GM19455 (cell line): Measurements from ENCODE around the gene LYPD4.
"Not testable (repeated sequence)": the region's sequence is repeated elsewhere in the genome, so short reads cannot be mapped to it uniquely, and the experiment has no call there.

Source experiments
- ATAC-seq: cut with Tn5 transposase; IDR thresholded peaks from one replicate; pipeline ENCODE4 v1.9.1; 2021; ENCODE audit not compliant: unreplicated experiment

The LYPD4 gene

GRCh38 chr19:41802770-41803169 lies 41.7 kb downstream of the LYPD4 start:
- ATAC-seq = no peak

- ATAC-seq = no peak
These were observed 42.7 kb downstream of the LYPD4 start for GRCh38 chr19:41801792-41802211.

- ATAC-seq = no peak
These were observed 43.5 kb downstream of the LYPD4 start for GRCh38 chr19:41801031-41801430.

GRCh38 chr19:41799444-41800000 lies 45.0 kb downstream of the LYPD4 start:
- ATAC-seq = no peak

GRCh38 chr19:41796901-41797300 lies 47.6 kb downstream of the LYPD4 start:
- no peak for ATAC-seq

GRCh38 chr19:41796362-41796761 lies 48.1 kb downstream of the LYPD4 start, which contains the start of gene CEACAM3:
Gene CEACAM3, plus strand, starts transcription at chr19:41796587. Its CDS starts 91 bp downstream, at chr19:41796678.
- no peak for ATAC-seq

GRCh38 chr19:41795031-41795461 lies 49.4 kb downstream of the LYPD4 start:
- ATAC-seq = no peak

- no peak for ATAC-seq
These were observed 51.1 kb downstream of the LYPD4 start for GRCh38 chr19:41793414-41793727.

- ATAC-seq = no peak
These were observed 51.7 kb downstream of the LYPD4 start for GRCh38 chr19:41792513-41793413.

- ATAC-seq = not testable (repeated sequence)
These were observed 55.4 kb downstream of the LYPD4 start for GRCh38 chr19:41789053-41789452.

- not testable (repeated sequence) for ATAC-seq
These were observed 56.0 kb downstream of the LYPD4 start for GRCh38 chr19:41788518-41788917.
